CD4-positive, alpha-beta memory T cell (primary cell): ENCODE measurements around the gene TH. TPM values are rescaled to one million over a fixed set of nuclear protein-coding genes. Genes with fewer than 3 reads are reported as not detected.
A peak's percentile ranks its signal among the peaks of the same experiment; 100 is the strongest.

ENCODE experiments used
- CTCF ChIA-PET: fragments of 350-600 bp; sonication (Branson Sonifier 250); formaldehyde crosslinking; loops from one replicate; lab custom pipeline; 2021; ENCODE audit warnings: inconsistent platforms; ENCODE audit not compliant: partially characterized antibody; lab: Charles Lee
- POLR2A ChIA-PET: fragments of 350-600 bp; sonication (Branson Sonifier 250); formaldehyde crosslinking; loops from one replicate; lab custom pipeline; 2021; ENCODE audit not compliant: partially characterized antibody; lab: Charles Lee
- DNase-seq, 5 donors: peaks; one replicate each; pipeline versions ENCODE4 v3.0.0 to v3.0.0-alpha.2; 2020 to 2022; ENCODE audit warnings: mixed read lengths in 1 of 5
- H3K27ac ChIP-seq: one replicate; pipeline ENCODE4 v1.7.0; 2013; ENCODE audit warnings: low read depth, low read length
- H3K27me3 ChIP-seq: 2 replicates; pipeline ENCODE4 v1.7.0; 2013; ENCODE audit warnings: mild to moderate bottlenecking, low read length, moderate library complexity; ENCODE audit not compliant: insufficient read depth
- H3K36me3 ChIP-seq: 2 replicates; pipeline ENCODE4 v1.7.0; 2013; ENCODE audit warnings: mild to moderate bottlenecking, low read length, moderate library complexity; ENCODE audit not compliant: insufficient read depth
- H3K4me1 ChIP-seq: 2 replicates; pipeline ENCODE4 v1.7.0; 2013; ENCODE audit warnings: mild to moderate bottlenecking, low read length, moderate library complexity; ENCODE audit not compliant: insufficient read depth
- H3K4me3 ChIP-seq, 2 donors: one replicate each; pipeline ENCODE4 v1.7.0; 2013; ENCODE audit warnings: low read length in 2 of 2, mild to moderate bottlenecking in 1 of 2
- H3K9me3 ChIP-seq, 2 donors: one replicate each; pipeline ENCODE4 v1.7.0; 2013; ENCODE audit warnings: low read length in 2 of 2, control low read depth in 1 of 2; ENCODE audit not compliant: control insufficient read depth in 1 of 2
- H3K27ac Mint-ChIP-seq, 7 donors: one replicate each; pipeline ENCODE4 v1.8.0; 2020 to 2021; ENCODE audit warnings: mixed read lengths in 7 of 7, mild to moderate bottlenecking in 6 of 7, inconsistent platforms in 3 of 7, moderate library complexity in 3 of 7
- H3K27me3 Mint-ChIP-seq, 2 donors: one replicate each; pipeline ENCODE4 v1.8.0; 2020 to 2021; ENCODE audit warnings: mixed read lengths in 2 of 2
- H3K36me3 Mint-ChIP-seq, 2 donors: one replicate each; pipeline ENCODE4 v1.8.0; 2020 to 2021; ENCODE audit warnings: mixed read lengths in 2 of 2, inconsistent platforms in 1 of 2, mild to moderate bottlenecking in 1 of 2
- H3K4me1 Mint-ChIP-seq, 4 donors: one replicate each; pipeline ENCODE4 v1.8.0; 2020 to 2021; ENCODE audit warnings: mixed read lengths in 4 of 4, mild to moderate bottlenecking in 1 of 4
- H3K4me3 Mint-ChIP-seq, 8 donors: one replicate each; pipeline ENCODE4 v1.8.0; 2020 to 2021; ENCODE audit warnings: mixed read lengths in 8 of 8, mild to moderate bottlenecking in 7 of 8, moderate library complexity in 6 of 8, inconsistent platforms in 3 of 8
- H3K9me3 Mint-ChIP-seq, 8 donors: one replicate each; pipeline ENCODE4 v1.8.0; 2020 to 2021; ENCODE audit warnings: mixed read lengths in 8 of 8, mild to moderate bottlenecking in 5 of 8, inconsistent platforms in 3 of 8, moderate library complexity in 1 of 8
- intact Hi-C: fragments of 100-400 bp; cut with micrococcal nuclease; formaldehyde crosslinking; loops from one replicate; pipeline ENCODE4 v1.15.1; 2023
- polyA plus RNA-seq, 2 donors: library from polyadenylated mRNA; unstranded; fragments of 300-500 nt; fragmentation: Illumina TruSeq; gene quantifications; one replicate each; pipeline ENCODE4 v1.2.3, GENCODE V29; 2021
- total RNA-seq, 2 experiments: library from RNA; stranded (reverse); gene quantifications; one replicate each; pipeline ENCODE4 v1.2.3, GENCODE V29; 2021

TH gene
- total and polyA plus RNA-seq, 4 experiments from 2014 or later, result not detected

DNA sequence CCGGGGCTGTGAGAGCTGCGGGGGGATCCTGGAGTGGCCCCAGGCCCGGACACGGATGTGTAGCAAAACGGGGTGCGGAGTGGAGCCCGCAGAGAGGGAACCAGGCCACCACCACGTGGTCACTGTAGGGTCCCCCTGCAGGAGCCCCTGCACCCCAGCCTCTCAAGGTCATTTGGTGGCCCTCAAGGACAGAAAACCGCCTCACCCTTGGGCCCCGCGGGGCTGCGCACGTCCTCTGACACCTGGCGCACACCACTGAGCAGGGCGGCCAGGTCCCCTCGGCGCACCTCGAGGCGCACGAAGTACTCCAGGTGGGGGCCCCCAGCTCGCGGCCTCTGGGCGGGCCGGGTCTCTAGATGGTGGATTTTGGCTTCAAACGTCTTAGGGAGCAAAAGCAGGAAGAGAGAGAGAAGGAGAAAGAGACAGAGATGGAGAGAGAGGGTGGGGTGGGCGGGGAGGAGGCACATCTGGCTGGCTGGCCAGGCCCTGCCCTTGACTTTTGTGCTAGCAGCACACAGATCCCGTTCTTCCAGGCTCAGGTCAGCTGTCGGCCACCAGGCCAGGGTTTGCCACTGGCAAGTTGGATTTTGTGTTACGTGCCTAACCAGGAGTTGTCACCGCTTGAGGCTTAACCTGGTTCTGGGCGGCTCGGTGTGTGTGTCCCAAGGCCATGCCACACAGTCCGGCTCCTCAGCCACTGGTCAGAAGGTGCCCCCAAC is 3.2 kb downstream of the TH start:
- no peaks in the 10 kb centered on the region for H3K36me3 ChIP-seq
- DNase-seq, result no peak
- CTCF ChIA-PET, result no interaction called here
- H3K4me1 ChIP-seq, result no peaks in the 10 kb centered on the region
- Mint-ChIP-seq H3K36me3 (no peaks in the 10 kb centered on the region), H3K9me3 (no peaks in the 10 kb centered on the region), H3K4me1 (no peaks in the 10 kb centered on the region), H3K27me3 (peaks cover 2 to 3% of the 10 kb centered on the region in 2 donors), H3K27ac (no peak overlapping the region), H3K4me3 (no peak overlapping the region)
- H3K27me3 ChIP-seq, result no peaks in the 10 kb centered on the region
- POLR2A ChIA-PET, result no interaction called here
- intact Hi-C loops, result no loop called here
- no peak overlapping the region for H3K27ac ChIP-seq
- H3K4me3 ChIP-seq, result no peak overlapping the region
- H3K9me3 ChIP-seq, result no peaks in the 10 kb centered on the region

DNA sequence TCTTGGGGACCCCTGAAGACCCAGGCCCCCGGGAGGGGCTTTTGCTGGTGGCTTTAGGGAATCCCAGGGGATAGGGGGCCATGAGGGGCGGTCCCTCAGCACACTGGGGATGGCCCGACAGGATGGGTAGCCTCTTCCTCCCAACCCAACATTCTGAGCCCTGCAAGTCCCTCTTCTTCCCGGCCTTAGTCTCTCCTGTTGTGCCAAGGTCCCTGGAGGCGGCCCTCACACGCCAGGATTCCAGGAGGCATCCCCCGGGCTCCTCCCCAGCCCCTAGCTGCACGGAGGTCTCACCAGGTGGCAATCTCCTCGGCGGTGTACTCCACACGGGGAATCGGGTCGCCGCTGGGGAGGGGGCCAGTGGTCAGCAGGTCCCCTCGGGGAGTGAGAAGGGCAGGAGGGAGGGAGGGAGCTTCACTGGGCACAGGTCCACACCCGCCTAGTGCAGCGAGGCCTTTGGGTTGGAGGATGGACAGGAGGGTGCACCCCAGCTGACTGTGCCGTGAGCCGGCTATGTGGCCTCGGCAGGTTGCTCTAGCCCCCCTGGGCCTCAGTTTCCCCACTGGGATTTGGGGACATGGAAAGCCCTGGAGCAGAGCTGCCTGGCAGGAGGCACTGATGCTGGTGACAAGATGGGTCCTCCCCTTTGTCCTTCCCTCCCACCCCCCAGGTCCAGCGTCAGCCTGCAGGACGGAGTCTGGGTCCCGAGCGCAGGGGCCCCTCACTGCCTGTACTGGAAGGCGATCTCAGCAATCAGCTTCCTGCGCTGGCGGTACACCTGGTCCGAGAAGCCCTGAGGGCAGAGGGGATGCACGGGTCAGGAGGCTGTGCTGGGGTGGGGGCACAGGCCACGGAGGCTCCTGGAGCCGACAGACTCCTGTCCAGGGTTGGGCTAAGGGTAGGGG is 4.2 kb downstream of the TH start:
- ChIA-PET CTCF (interaction anchor here (2.1 kb wide), 1 partner anchor 253 kb away, joined by 5 read pairs; no protein-coding TSS in a partner anchor), POLR2A (no interaction called here)
- Histone ChIP-seq H3K36me3 (no peaks in the 10 kb centered on the region), H3K27ac (no peak overlapping the region), H3K9me3 (no peaks in the 10 kb centered on the region), H3K27me3 (no peaks in the 10 kb centered on the region), H3K4me3 (no peak overlapping the region), H3K4me1 (no peaks in the 10 kb centered on the region)
- Mint-ChIP-seq H3K27ac (no peak overlapping the region), H3K4me3 (no peak overlapping the region), H3K4me1 (no peaks in the 10 kb centered on the region), H3K36me3 (no peaks in the 10 kb centered on the region), H3K27me3 (peaks cover 2 to 3% of the 10 kb centered on the region in 2 donors), H3K9me3 (no peaks in the 10 kb centered on the region)
- no peak for DNase-seq
- intact Hi-C loops, result no loop called here

GRCh38 chr11:2166091-2166851 is 5.3 kb downstream of the TH start:
- Mint-ChIP-seq H3K27ac (no peak overlapping the region), H3K9me3 (no peaks in the 10 kb centered on the region), H3K27me3 (peaks cover 2 to 3% of the 10 kb centered on the region in 2 donors), H3K36me3 (no peaks in the 10 kb centered on the region), H3K4me1 (no peaks in the 10 kb centered on the region), H3K4me3 (no peak overlapping the region)
- H3K4me3 ChIP-seq, result no peak overlapping the region
- no peaks in the 10 kb centered on the region for H3K9me3 ChIP-seq
- CTCF ChIA-PET, result interaction anchor here (1.0 to 2.1 kb wide), 3 partner anchors 10 to 254 kb away, joined by 4 to 5 read pairs (median 4); no protein-coding TSS in a partner anchor
- H3K27ac ChIP-seq, result no peak overlapping the region
- H3K4me1 ChIP-seq, result no peaks in the 10 kb centered on the region
- no peaks in the 10 kb centered on the region for H3K36me3 ChIP-seq
- POLR2A ChIA-PET, result no interaction called here
- DNase-seq, result peak in 4 of 5 donors; percentile 21 to 26 (median 24)
- H3K27me3 ChIP-seq, result no peaks in the 10 kb centered on the region
- intact Hi-C loops, result no loop called here

- Mint-ChIP-seq H3K27ac (no peak overlapping the region), H3K36me3 (no peaks in the 10 kb centered on the region), H3K9me3 (no peaks in the 10 kb centered on the region), H3K4me1 (no peaks in the 10 kb centered on the region), H3K4me3 (no peak overlapping the region), H3K27me3 (peaks cover 2 to 3% of the 10 kb centered on the region in 2 donors)
- ChIA-PET CTCF (interaction anchor here (1.0 to 2.1 kb wide), 3 partner anchors 9 to 255 kb away, joined by 4 to 5 read pairs (median 4); no protein-coding TSS in a partner anchor), POLR2A (no interaction called here)
- Histone ChIP-seq H3K36me3 (no peaks in the 10 kb centered on the region), H3K27me3 (no peaks in the 10 kb centered on the region), H3K4me3 (no peak overlapping the region), H3K27ac (no peak overlapping the region), H3K9me3 (no peaks in the 10 kb centered on the region), H3K4me1 (no peaks in the 10 kb centered on the region)
- no peak for DNase-seq
- intact Hi-C loops, result no loop called here
Measured at GRCh38 chr11:2165571-2165970, 6.0 kb downstream of the TH start.

- Mint-ChIP-seq H3K27ac (no peak overlapping the region), H3K27me3 (peaks cover 2 to 3% of the 10 kb centered on the region in 2 donors), H3K4me3 (no peak overlapping the region), H3K4me1 (no peaks in the 10 kb centered on the region), H3K36me3 (no peaks in the 10 kb centered on the region), H3K9me3 (no peaks in the 10 kb centered on the region)
- POLR2A ChIA-PET, result no interaction called here
- intact Hi-C loops, result no loop called here
- Histone ChIP-seq H3K9me3 (no peaks in the 10 kb centered on the region), H3K4me3 (no peak overlapping the region), H3K27me3 (no peaks in the 10 kb centered on the region), H3K4me1 (no peaks in the 10 kb centered on the region), H3K36me3 (no peaks in the 10 kb centered on the region), H3K27ac (no peak overlapping the region)
- CTCF ChIA-PET, result interaction anchor here (1.0 to 2.1 kb wide), 4 partner anchors 9 to 256 kb away, joined by 4 to 7 read pairs (median 4); no protein-coding TSS in a partner anchor
- no peak for DNase-seq
Measured at GRCh38 chr11:2164861-2165555, 6.6 kb downstream of the TH start.

DNA sequence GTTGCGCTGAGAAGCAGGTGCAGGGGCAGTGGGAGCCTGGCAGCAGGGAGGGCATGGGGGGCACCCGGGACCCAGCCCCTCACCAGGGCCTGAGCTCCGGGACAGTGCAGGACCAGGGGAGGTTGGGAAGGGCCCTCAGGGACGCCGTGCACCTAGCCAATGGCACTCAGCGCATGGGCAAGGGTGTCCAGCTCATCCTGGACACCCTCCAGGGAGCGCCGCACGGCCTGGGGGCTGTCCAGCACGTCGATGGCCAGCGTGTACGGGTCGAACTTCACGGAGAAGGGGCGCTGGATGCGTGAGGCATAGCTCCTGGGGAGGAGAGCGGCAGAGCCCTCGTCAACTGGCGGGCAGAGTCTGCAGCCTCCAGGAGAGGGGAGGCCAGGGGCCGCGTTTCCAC is 7.5 kb downstream of the TH start:
- peaks cover 3% of the 10 kb centered on the region in 2 donors for H3K27me3 Mint-ChIP-seq
- H3K27me3 ChIP-seq, result no peaks in the 10 kb centered on the region
- no peaks in the 10 kb centered on the region for H3K4me1 ChIP-seq
- H3K9me3 ChIP-seq, result no peaks in the 10 kb centered on the region
- no peak for DNase-seq
- H3K27ac ChIP-seq, result no peak overlapping the region
- no peaks in the 10 kb centered on the region for H3K36me3 Mint-ChIP-seq
- H3K4me3 ChIP-seq, result no peak overlapping the region
- intact Hi-C loops, result no loop called here
- H3K36me3 ChIP-seq, result no peaks in the 10 kb centered on the region
- H3K4me3 Mint-ChIP-seq, result no peak overlapping the region
- H3K4me1 Mint-ChIP-seq, result no peaks in the 10 kb centered on the region
- no peaks in the 10 kb centered on the region for H3K9me3 Mint-ChIP-seq
- H3K27ac Mint-ChIP-seq, result no peak overlapping the region
- CTCF ChIA-PET, result interaction anchor here (1.7 kb wide), 1 partner anchor 12 kb away, joined by 7 read pairs; no protein-coding TSS in a partner anchor
- POLR2A ChIA-PET, result no interaction called here
